ENCODE results near the gene CCL17.

DNA sequence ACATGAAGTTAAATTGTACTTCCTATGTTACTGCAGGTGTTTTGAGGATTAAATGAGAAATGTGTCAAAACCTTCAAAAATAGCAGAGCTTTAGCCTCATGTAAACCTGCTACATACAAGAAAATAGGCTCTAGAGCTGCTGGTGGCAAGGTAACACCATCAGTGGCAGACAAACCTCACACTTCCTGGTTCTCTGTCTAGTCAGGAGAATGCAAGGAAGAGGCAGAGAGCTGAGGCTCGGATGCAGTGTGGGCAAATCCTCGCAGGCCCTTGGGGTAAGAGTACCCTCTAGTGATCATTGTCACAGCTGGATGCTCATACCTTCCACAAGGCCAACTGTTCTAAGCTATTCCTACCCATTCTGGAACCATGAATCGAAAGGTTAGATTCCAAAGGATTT, 28.4 kb downstream of the CCL17 start:
- TF ChIP-seq, protein P1, sequence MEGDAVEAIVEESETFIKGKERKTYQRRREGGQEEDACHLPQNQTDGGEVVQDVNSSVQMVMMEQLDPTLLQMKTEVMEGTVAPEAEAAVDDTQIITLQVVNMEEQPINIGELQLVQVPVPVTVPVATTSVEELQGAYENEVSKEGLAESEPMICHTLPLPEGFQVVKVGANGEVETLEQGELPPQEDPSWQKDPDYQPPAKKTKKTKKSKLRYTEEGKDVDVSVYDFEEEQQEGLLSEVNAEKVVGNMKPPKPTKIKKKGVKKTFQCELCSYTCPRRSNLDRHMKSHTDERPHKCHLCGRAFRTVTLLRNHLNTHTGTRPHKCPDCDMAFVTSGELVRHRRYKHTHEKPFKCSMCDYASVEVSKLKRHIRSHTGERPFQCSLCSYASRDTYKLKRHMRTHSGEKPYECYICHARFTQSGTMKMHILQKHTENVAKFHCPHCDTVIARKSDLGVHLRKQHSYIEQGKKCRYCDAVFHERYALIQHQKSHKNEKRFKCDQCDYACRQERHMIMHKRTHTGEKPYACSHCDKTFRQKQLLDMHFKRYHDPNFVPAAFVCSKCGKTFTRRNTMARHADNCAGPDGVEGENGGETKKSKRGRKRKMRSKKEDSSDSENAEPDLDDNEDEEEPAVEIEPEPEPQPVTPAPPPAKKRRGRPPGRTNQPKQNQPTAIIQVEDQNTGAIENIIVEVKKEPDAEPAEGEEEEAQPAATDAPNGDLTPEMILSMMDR (conservative IDR thresholded peaks at IDR 0.05 in 1 of 2, IDR thresholded peaks at IDR 0.05 in 1 of 2; ENCODE audit: extremely low read depth in 1 of 2, insufficient read depth in 1 of 2, low read depth in 1 of 2, low read length in 2 of 2), result no peak
- no peak for TF ChIP-seq EZH2 (IDR thresholded peaks at IDR 0.05; ENCODE audit: borderline replicate concordance, low read length)

Measured in mammary epithelial cell (primary cell).